Measurements from ENCODE around the gene WEE1. TPM values are rescaled to one million over a fixed set of nuclear protein-coding genes. Genes with fewer than 3 reads are reported as not detected.

WEE1 gene
- total RNA-seq, 1 experiment from 2014 or later: 107 TPM

Small RNA genes within 50 kb of the gene (small RNA-seq; reads per million reads assigned to genes)
- gene RF01210: 0.20 reads per million

Other genes starting within 250 kb of the WEE1 start
- gene IPO7, start 189.0 kb upstream of the WEE1 start, total RNA-seq (2014; rRNA removed; shearing (Covaris generic); ENCODE audit: low replicate concordance): 48.6 and 77.6 TPM in 2 replicates
- 36.7 and 41.8 TPM in 2 replicates for gene ZNF143, start 112.7 kb upstream of the WEE1 start, total RNA-seq (2014; rRNA removed; shearing (Covaris generic); ENCODE audit: low replicate concordance)
- gene SWAP70, start 90.4 kb downstream of the WEE1 start, total RNA-seq (2014; rRNA removed; shearing (Covaris generic); ENCODE audit: low replicate concordance): 77.0 and 82.4 TPM in 2 replicates